Fibroblast of lung (primary cell): ENCODE measurements around the gene WWC2. TPM values are rescaled to one million over a fixed set of nuclear protein-coding genes. Genes with fewer than 3 reads are reported as not detected.

Experiments used
- DNase-seq, 2 donors: peaks; one replicate each; pipeline versions ENCODE4 v3.0.0 to v3.0.0-alpha.2; 2010; ENCODE audit warnings: low read depth in 2 of 2
- H2AFZ ChIP-seq: 2 replicates; pipeline ENCODE4 v1.5.1; 2012; ENCODE audit warnings: low read length, control low read depth, inconsistent platforms
- H3K27ac ChIP-seq: 2 replicates; pipeline ENCODE4 v1.5.1; 2011; ENCODE audit warnings: low read length, control low read depth; ENCODE audit not compliant: insufficient read depth
- H3K27me3 ChIP-seq: 2 replicates; pipeline ENCODE4 v1.5.1; 2011; ENCODE audit warnings: mild to moderate bottlenecking, low read length; ENCODE audit not compliant: control insufficient read depth, insufficient read depth
- H3K36me3 ChIP-seq: 2 replicates; pipeline ENCODE4 v1.5.1; 2011; ENCODE audit warnings: low read length; ENCODE audit not compliant: control insufficient read depth, insufficient read depth
- H3K4me1 ChIP-seq: 2 replicates; pipeline ENCODE4 v1.5.1; 2011; ENCODE audit warnings: low read length; ENCODE audit not compliant: control insufficient read depth, insufficient read depth; ENCODE audit errors: extremely low read depth
- H3K4me2 ChIP-seq: 2 replicates; pipeline ENCODE4 v1.5.1; 2011; ENCODE audit warnings: low read length, control low read depth; ENCODE audit not compliant: insufficient read depth; ENCODE audit errors: extremely low read depth
- H3K4me3 ChIP-seq, 4 experiments: fragments of 200-600 bp in 1 of 4; sonication (generic) in 1 of 4; replicated peaks in 1 of 4; 2 replicates each; pipeline ENCODE4 v1.5.1; 2011 to 2016; ENCODE audit warnings: low read length in 4 of 4, low read depth in 3 of 4, mild to moderate bottlenecking in 3 of 4, control low read depth in 2 of 4, inconsistent platforms in 1 of 4, mixed read lengths in 1 of 4; ENCODE audit not compliant: insufficient read depth in 1 of 4; ENCODE audit errors: control extremely low read depth in 1 of 4
- H3K79me2 ChIP-seq: 2 replicates; pipeline ENCODE4 v1.5.1; 2012; ENCODE audit warnings: mild to moderate bottlenecking, low read length, inconsistent platforms; ENCODE audit not compliant: control insufficient read depth, insufficient read depth
- H3K9ac ChIP-seq: 2 replicates; pipeline ENCODE4 v1.5.1; 2011; ENCODE audit warnings: mild to moderate bottlenecking, low read length, control low read depth; ENCODE audit not compliant: insufficient read depth
- H3K9me3 ChIP-seq: 2 replicates; pipeline ENCODE4 v1.5.1; 2012; ENCODE audit warnings: low read depth, low read length; ENCODE audit not compliant: control insufficient read depth, insufficient read depth
- H4K20me1 ChIP-seq: 2 replicates; pipeline ENCODE4 v1.5.1; 2011; ENCODE audit warnings: low read length; ENCODE audit not compliant: control insufficient read depth, insufficient read depth; ENCODE audit errors: extremely low read depth
- EZH2 ChIP-seq: IDR thresholded peaks from 2 replicates; pipeline ENCODE4 v1.5.1; 2012; ENCODE audit warnings: low read length, control low read depth, mild to moderate bottlenecking; ENCODE audit errors: missing control alignments
- polyA plus RNA-seq, 2 donors: library from polyadenylated mRNA; depleted of rRNA in 1 of 2; stranded (reverse) in 1 of 2; unstranded in 1 of 2; fragments of >200 nt; gene quantifications; 2 replicates each; pipeline ENCODE4 v1.2.1, GENCODE V29; 2011 to 2012; ENCODE audit warnings: missing spikeins in 1 of 2
- total RNA-seq: library from RNA; depleted of rRNA; stranded (reverse); fragments of >200 nt; gene quantifications from 2 replicates; pipeline ENCODE4 v1.2.1, GENCODE V29; 2014
- TF ChIP-seq, protein P1 (sequence below), 2 donors: IDR thresholded peaks in 1 of 2; conservative IDR thresholded peaks in 1 of 2; 1 replicate in 1 of 2; 2 replicates in 1 of 2; pipeline ENCODE4 v1.5.1; 2011 to 2012; ENCODE audit warnings: low read length in 2 of 2, control low read depth in 1 of 2, inconsistent platforms in 1 of 2, low read depth in 1 of 2, mild to moderate bottlenecking in 1 of 2

The WWC2 gene
- total and polyA plus RNA-seq, 2 donors (not counting 1 experiment from before 2014, with no cell fraction given): 31.6 to 34.0 TPM

DNA sequence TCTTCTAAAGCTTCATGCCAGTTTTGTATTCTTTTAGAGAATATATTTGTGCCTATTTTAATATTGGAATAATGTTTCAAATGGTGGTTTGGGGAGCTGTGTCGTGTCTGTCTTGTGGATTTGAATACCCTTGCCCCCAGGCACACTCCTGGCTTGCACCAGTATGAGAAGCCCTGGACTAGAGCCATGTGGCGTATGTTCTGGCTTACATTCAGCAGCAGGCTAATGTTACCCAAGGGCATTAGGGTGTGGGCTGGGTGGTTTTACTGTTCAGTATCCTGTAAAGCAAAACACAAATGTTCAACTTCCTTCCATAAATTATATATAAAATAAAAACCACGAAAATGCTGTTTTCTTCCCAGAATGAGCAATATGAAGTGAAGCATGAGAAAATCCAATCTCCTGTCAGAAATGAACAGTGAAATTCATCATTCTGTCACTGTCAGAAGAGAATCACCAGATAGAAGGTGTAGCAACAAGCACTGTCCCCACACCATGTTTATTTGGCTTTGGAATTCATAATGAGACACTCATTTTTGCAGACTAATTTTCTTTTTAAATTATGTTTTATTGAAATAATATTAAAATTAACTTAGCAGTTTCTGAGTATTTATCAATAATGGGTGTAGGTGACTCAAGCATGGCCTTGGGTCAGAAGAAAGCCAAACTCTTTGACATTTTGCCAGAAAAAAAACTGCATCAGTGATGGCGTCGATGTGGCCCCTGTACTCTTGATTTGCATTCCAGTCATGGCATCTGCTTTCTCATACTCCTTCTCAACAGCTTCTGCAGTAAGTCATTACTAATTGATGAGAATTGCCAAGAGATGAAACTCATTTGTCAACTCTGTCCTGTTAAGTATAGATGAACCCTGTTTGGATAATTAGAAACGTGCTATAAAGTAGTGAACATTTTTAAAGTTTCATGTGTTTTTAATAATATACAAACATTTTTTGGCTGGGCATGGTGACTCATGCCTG, 43.8 kb downstream of the WWC2 start:
- H3K79me2 ChIP-seq: peaks cover 40% of the 10 kb centered on the region
- H2AFZ ChIP-seq: no peak overlapping the region
- H3K9ac ChIP-seq: no peak overlapping the region
- H3K4me1 ChIP-seq: peaks cover 10% of the 10 kb centered on the region
- H3K36me3 ChIP-seq: no peaks in the 10 kb centered on the region
- peak; percentile 75 to 83 for DNase-seq
- peak overlapping the region; percentile 45 for H3K4me2 ChIP-seq
- no peaks in the 10 kb centered on the region for H3K9me3 ChIP-seq
- H4K20me1 ChIP-seq: peaks cover 3% of the 10 kb centered on the region
- H3K27me3 ChIP-seq: no peaks in the 10 kb centered on the region
- H3K27ac ChIP-seq: no peak overlapping the region
- TF ChIP-seq, protein P1, sequence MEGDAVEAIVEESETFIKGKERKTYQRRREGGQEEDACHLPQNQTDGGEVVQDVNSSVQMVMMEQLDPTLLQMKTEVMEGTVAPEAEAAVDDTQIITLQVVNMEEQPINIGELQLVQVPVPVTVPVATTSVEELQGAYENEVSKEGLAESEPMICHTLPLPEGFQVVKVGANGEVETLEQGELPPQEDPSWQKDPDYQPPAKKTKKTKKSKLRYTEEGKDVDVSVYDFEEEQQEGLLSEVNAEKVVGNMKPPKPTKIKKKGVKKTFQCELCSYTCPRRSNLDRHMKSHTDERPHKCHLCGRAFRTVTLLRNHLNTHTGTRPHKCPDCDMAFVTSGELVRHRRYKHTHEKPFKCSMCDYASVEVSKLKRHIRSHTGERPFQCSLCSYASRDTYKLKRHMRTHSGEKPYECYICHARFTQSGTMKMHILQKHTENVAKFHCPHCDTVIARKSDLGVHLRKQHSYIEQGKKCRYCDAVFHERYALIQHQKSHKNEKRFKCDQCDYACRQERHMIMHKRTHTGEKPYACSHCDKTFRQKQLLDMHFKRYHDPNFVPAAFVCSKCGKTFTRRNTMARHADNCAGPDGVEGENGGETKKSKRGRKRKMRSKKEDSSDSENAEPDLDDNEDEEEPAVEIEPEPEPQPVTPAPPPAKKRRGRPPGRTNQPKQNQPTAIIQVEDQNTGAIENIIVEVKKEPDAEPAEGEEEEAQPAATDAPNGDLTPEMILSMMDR (conservative IDR thresholded peaks at IDR 0.05 in 1 of 2, IDR thresholded peaks at IDR 0.05 in 1 of 2; ENCODE audit: low read depth in 1 of 2, low read length in 2 of 2): no peak
- TF ChIP-seq EZH2: no peak
- no peak overlapping the region for H3K4me3 ChIP-seq

DNA sequence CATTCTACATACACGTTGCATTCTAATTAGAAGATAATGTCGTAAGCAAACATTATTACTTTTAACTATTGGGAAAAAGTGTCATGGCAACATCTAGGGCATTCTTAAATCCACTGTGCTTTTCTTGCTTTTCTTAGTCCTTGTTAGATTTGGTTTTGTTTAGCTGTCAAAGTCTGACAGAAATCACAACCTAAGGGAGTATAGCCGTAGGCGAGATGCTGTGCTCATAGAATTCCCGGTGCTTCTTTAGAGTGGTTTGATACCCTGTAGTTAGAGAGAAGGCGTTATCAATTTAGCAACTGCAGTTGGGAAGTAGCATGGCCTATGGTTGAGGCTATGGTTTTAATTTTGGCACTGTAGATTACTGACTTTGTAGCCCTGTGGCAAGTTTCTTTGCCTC, 45.7 kb downstream of the WWC2 start:
- Histone ChIP-seq H2AFZ (no peak overlapping the region), H3K36me3 (no peaks in the 10 kb centered on the region), H3K27ac (no peak overlapping the region), H3K9me3 (no peaks in the 10 kb centered on the region), H3K4me3 (no peak overlapping the region), H3K27me3 (no peaks in the 10 kb centered on the region), H3K79me2 (peaks cover 26% of the 10 kb centered on the region), H4K20me1 (peaks cover 3% of the 10 kb centered on the region), H3K4me2 (no peak overlapping the region), H3K9ac (no peak overlapping the region), H3K4me1 (peaks cover 8% of the 10 kb centered on the region)
- no peak for TF ChIP-seq EZH2
- TF ChIP-seq, protein P1 (conservative IDR thresholded peaks at IDR 0.05 in 1 of 2, IDR thresholded peaks at IDR 0.05 in 1 of 2; ENCODE audit: low read depth in 1 of 2, low read length in 2 of 2): no peak
- DNase-seq: no peak

DNA sequence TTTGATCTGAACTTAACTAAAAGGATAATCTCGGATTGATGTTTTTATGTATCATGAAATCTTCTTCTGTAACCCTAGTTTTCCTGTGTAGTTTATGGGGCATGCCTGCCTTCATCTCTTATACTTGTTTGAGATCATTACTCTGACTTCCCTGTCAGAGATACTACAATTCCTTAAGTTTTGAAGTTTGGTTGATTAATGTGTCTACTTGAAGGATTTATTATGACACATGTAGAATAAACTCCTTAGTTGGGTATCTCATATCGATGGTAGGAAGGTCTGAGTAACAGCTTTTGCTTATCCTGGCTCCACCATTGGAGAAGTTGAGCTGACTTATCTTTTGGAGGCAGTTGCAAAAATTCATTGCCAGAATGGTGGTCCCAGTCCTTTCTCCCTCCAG, 46.7 kb downstream of the WWC2 start:
- Histone ChIP-seq H3K9me3 (no peaks in the 10 kb centered on the region), H3K4me2 (no peak overlapping the region), H3K9ac (no peak overlapping the region), H3K36me3 (no peaks in the 10 kb centered on the region), H4K20me1 (peaks cover 3% of the 10 kb centered on the region), H3K4me1 (peaks cover 3% of the 10 kb centered on the region), H3K79me2 (peaks cover 23% of the 10 kb centered on the region), H3K27me3 (no peaks in the 10 kb centered on the region), H3K27ac (no peak overlapping the region), H3K4me3 (no peak overlapping the region), H2AFZ (no peak overlapping the region)
- peak in 1 of 2 donors; percentile 38 for DNase-seq
- no peak for TF ChIP-seq EZH2
- TF ChIP-seq, protein P1 (conservative IDR thresholded peaks at IDR 0.05 in 1 of 2, IDR thresholded peaks at IDR 0.05 in 1 of 2; ENCODE audit: low read depth in 1 of 2, low read length in 2 of 2): no peak
